Ishikawa (cell line): ENCODE measurements around the gene PRKN.

Source experiments
- CEBPB ChIP-seq: IDR thresholded peaks from 2 replicates; pipeline ENCODE4 v1.6.1; 2012
- CREB1 ChIP-seq: IDR thresholded peaks from 2 replicates; pipeline ENCODE4 v1.6.1; 2012; ENCODE audit warnings: low read depth
- EGR1 ChIP-seq: IDR thresholded peaks from 2 replicates; pipeline ENCODE4 v1.6.1; 2012
- EP300 ChIP-seq: IDR thresholded peaks from 2 replicates; pipeline ENCODE4 v1.6.1; 2012; ENCODE audit warnings: borderline replicate concordance
- FOXM1 ChIP-seq: IDR thresholded peaks from 2 replicates; pipeline ENCODE4 v1.6.1; 2012; ENCODE audit warnings: low read depth, borderline replicate concordance
- MAX ChIP-seq: IDR thresholded peaks from 2 replicates; pipeline ENCODE4 v1.6.1; 2012
- NFIC ChIP-seq: IDR thresholded peaks from 2 replicates; pipeline ENCODE4 v1.6.1; 2012
- RAD21 ChIP-seq: IDR thresholded peaks from 2 replicates; pipeline ENCODE4 v1.6.1; 2012; ENCODE audit warnings: low read depth
- REST ChIP-seq: IDR thresholded peaks from 2 replicates; pipeline ENCODE4 v1.6.1; 2012; ENCODE audit warnings: low read depth, mild to moderate bottlenecking
- TAF1 ChIP-seq: IDR thresholded peaks from 2 replicates; pipeline ENCODE4 v1.6.1; 2012; ENCODE audit warnings: low read depth, mild to moderate bottlenecking
- TCF12 ChIP-seq: IDR thresholded peaks from 2 replicates; pipeline ENCODE4 v1.6.1; 2012; ENCODE audit warnings: low read depth
- TEAD4 ChIP-seq: IDR thresholded peaks from 2 replicates; pipeline ENCODE4 v1.6.1; 2012
- USF1 ChIP-seq: IDR thresholded peaks from 2 replicates; pipeline ENCODE4 v1.6.1; 2012
- YY1 ChIP-seq: IDR thresholded peaks from 2 replicates; pipeline ENCODE4 v1.6.1; 2012; ENCODE audit warnings: low read depth
- ZBTB7A ChIP-seq: IDR thresholded peaks from 2 replicates; pipeline ENCODE4 v1.6.1; 2012; ENCODE audit warnings: low read depth

Gene PRKN

GRCh38 chr6:161809971-161810370 is 917.6 kb downstream of the PRKN start:
- TF ChIP-seq CREB1, result no peak
- no peak for TF ChIP-seq ZBTB7A
- no peak for TF ChIP-seq TEAD4
- TF ChIP-seq EP300, result no peak
- no peak for TF ChIP-seq CEBPB
- no peak for TF ChIP-seq MAX
- no peak for TF ChIP-seq FOXM1
- no peak for TF ChIP-seq EGR1

GRCh38 chr6:161804838-161805237 is 922.7 kb downstream of the PRKN start:
- TF ChIP-seq CEBPB (no peak), NFIC (no peak), CREB1 (no peak), TCF12 (no peak), ZBTB7A (no peak), YY1 (no peak), TAF1 (no peak), EGR1 (no peak), TEAD4 (no peak), EP300 (no peak), MAX (no peak), RAD21 (no peak), FOXM1 (no peak), USF1 (no peak), REST (no peak)

GRCh38 chr6:161803131-161803530 is 924.4 kb downstream of the PRKN start:
- TF ChIP-seq EP300 (no peak), ZBTB7A (no peak), MAX (no peak), YY1 (no peak), USF1 (no peak), CEBPB (no peak), REST (no peak), TEAD4 (no peak)

GRCh38 chr6:161802231-161802630 is 925.3 kb downstream of the PRKN start:
- TF ChIP-seq REST (no peak), YY1 (no peak), CREB1 (no peak), MAX (no peak), TAF1 (no peak), EP300 (no peak), EGR1 (no peak), TCF12 (no peak), RAD21 (no peak), CEBPB (no peak), TEAD4 (no peak)
